ENCODE measurements around the gene SLC39A11.
"Not testable (repeated sequence)": the region's sequence is repeated elsewhere in the genome, so short reads cannot be mapped to it uniquely, and the experiment has no call there.

SLC39A11 gene

DNA sequence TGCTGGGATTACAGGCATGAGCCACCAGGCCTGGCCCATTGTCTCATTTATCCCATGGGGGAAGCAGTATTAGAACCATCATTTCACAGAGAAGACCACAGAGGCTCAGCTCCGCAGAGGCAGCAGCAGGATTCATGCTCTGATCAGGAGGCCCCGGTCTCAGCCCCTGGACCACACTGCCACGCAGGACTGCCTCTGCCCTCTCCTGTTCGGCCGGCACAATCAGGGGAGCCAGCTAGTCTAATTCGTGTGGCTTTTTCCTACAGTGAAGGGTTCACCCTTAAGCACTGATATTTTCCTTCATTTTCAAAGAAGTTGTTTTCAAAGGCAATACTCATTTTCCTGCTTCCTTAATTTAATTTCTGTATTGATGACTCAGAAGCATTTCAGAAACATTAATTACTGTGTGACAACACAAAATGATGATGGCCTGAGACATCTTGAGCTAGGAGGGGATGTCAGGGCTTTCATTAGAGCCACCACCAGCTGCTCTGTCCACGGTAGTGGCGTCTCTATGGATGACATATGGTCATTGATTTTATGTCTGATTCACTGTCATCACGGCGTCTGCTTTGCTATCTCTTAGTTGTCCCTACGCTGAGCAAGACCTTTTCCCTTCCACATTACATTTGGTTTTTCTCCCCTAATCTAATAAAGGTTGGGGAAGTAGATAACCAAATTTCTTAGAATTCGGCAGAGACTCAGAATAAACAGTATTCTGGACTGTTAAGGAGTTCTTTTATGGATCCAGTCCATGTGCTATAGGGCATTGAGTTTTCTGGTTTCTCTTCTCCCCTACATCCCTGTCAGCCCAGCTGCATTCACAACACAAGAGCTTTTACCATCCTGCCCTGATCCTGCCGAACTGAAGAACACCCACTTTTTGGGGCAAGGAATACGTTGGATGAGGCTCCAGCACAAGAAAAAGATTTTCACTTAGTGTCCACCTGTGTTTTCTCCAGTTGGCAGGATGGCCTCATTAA is 314.0 kb downstream of the SLC39A11 start:
- TF ChIP-seq, protein P1, sequence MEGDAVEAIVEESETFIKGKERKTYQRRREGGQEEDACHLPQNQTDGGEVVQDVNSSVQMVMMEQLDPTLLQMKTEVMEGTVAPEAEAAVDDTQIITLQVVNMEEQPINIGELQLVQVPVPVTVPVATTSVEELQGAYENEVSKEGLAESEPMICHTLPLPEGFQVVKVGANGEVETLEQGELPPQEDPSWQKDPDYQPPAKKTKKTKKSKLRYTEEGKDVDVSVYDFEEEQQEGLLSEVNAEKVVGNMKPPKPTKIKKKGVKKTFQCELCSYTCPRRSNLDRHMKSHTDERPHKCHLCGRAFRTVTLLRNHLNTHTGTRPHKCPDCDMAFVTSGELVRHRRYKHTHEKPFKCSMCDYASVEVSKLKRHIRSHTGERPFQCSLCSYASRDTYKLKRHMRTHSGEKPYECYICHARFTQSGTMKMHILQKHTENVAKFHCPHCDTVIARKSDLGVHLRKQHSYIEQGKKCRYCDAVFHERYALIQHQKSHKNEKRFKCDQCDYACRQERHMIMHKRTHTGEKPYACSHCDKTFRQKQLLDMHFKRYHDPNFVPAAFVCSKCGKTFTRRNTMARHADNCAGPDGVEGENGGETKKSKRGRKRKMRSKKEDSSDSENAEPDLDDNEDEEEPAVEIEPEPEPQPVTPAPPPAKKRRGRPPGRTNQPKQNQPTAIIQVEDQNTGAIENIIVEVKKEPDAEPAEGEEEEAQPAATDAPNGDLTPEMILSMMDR (IDR thresholded peaks at IDR 0.05; ENCODE audit: low read depth, low read length), result no peak
- no peak for TF ChIP-seq EZH2phosphoT487 (IDR thresholded peaks at IDR 0.05; ENCODE audit: low read depth)
- Histone ChIP-seq H3K27ac (ENCODE audit: low read length) (no peak overlapping the region), H3K9ac (ENCODE audit: low read length) (no peak overlapping the region), H3K79me2 (ENCODE audit: low read length) (no peaks in the 10 kb centered on the region), H3K9me3 (ENCODE audit: insufficient read depth, low read length) (no peaks in the 10 kb centered on the region), H3K36me3 (replicated peaks; ENCODE audit: low read depth, low read length) (no peaks in the 10 kb centered on the region), H3K4me2 (ENCODE audit: low read length) (no peak overlapping the region), H2AFZ (ENCODE audit: low read depth, low read length) (no peak overlapping the region), H3K4me1 (ENCODE audit: low read length) (no peaks in the 10 kb centered on the region), H4K20me1 (ENCODE audit: insufficient read depth, low read length) (no peaks in the 10 kb centered on the region), H3K4me3 (ENCODE audit: low read length) (no peak overlapping the region), H3K27me3 (ENCODE audit: low read depth, low read length) (no peaks in the 10 kb centered on the region)

DNA sequence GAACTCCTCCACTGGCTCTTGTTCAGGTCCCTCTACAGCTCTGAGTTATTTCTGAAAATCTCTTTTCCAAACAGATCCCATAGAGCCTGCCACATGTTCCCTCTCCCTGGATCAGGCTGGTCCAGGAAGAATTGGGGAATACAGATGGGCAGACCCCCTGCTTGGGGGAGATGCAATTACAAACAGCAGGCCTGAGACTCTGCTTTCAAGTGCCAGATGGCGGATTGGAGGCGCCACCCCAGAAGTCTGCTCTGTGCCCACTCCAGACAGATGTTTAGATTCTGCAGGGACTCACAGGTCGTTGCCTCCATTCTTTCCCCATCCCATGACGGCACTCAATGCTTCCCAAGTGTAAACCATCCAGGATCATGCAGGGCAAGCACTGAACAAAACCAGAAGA is 316.6 kb downstream of the SLC39A11 start:
- Histone ChIP-seq H3K27ac (ENCODE audit: low read length) (no peak overlapping the region), H2AFZ (ENCODE audit: low read depth, low read length) (no peak overlapping the region), H3K4me2 (ENCODE audit: low read length) (no peak overlapping the region), H3K9ac (ENCODE audit: low read length) (no peak overlapping the region), H3K79me2 (ENCODE audit: low read length) (no peaks in the 10 kb centered on the region), H3K36me3 (replicated peaks; ENCODE audit: low read depth, low read length) (no peaks in the 10 kb centered on the region), H3K4me3 (ENCODE audit: low read length) (no peak overlapping the region), H3K4me1 (ENCODE audit: low read length) (no peaks in the 10 kb centered on the region), H4K20me1 (ENCODE audit: insufficient read depth, low read length) (no peaks in the 10 kb centered on the region), H3K9me3 (ENCODE audit: insufficient read depth, low read length) (no peaks in the 10 kb centered on the region), H3K27me3 (ENCODE audit: low read depth, low read length) (no peaks in the 10 kb centered on the region)
- TF ChIP-seq, protein P1 (IDR thresholded peaks at IDR 0.05; ENCODE audit: low read depth, low read length), result no peak
- TF ChIP-seq EZH2phosphoT487 (IDR thresholded peaks at IDR 0.05; ENCODE audit: low read depth), result no peak

DNA sequence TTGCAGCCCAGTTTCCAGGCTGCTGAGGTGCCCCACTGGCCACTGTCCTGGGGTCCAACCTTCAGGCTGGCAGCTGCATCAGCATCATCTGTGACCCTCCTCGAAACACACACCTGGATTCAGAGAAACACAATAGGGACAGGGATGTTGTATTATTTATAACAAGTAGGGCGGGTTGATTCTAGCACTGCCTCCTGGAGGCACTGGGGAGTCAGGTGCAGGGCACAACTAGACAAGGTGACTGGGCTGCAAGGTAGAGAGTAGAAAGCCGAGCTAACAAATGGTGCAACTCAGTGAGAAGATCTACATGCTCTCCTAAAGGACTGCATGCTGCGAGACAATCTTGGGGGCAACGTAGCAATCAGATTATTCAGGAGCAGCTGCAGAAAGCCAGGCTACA is 317.3 kb downstream of the SLC39A11 start:
- H3K27ac ChIP-seq (ENCODE audit: low read length), result no peak overlapping the region
- no peak overlapping the region for H3K4me3 ChIP-seq (ENCODE audit: low read length)
- TF ChIP-seq, protein P1 (IDR thresholded peaks at IDR 0.05; ENCODE audit: low read depth, low read length), result no peak
- no peak for TF ChIP-seq EZH2phosphoT487 (IDR thresholded peaks at IDR 0.05; ENCODE audit: low read depth)
- H3K4me1 ChIP-seq (ENCODE audit: low read length), result no peaks in the 10 kb centered on the region
- H4K20me1 ChIP-seq (ENCODE audit: insufficient read depth, low read length), result no peaks in the 10 kb centered on the region
- no peaks in the 10 kb centered on the region for H3K79me2 ChIP-seq (ENCODE audit: low read length)
- H3K4me2 ChIP-seq (ENCODE audit: low read length), result no peak overlapping the region
- no peaks in the 10 kb centered on the region for H3K36me3 ChIP-seq (replicated peaks; ENCODE audit: low read depth, low read length)
- H3K9ac ChIP-seq (ENCODE audit: low read length), result no peak overlapping the region
- H3K9me3 ChIP-seq (ENCODE audit: insufficient read depth, low read length), result no peaks in the 10 kb centered on the region
- H2AFZ ChIP-seq (ENCODE audit: low read depth, low read length), result no peak overlapping the region
- no peaks in the 10 kb centered on the region for H3K27me3 ChIP-seq (ENCODE audit: low read depth, low read length)

DNA sequence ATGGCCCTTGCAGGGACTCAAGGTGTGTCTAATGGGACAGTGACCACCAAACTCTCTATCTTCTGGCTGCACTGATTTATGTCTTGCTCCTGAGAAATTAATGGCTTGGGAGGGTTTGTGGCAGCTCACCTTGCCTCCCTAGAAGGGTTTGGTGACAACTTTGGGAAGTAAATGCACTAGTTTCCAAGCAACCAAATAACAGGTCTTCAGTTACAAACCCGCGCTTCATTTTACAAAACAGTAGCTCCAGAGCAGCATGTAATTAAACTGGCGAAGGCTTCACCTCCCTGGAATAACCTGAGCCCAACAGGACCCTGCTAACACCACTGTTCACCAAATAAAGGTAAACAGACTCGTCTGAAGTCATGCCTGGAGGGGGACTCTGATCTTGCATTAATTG is 318.3 kb downstream of the SLC39A11 start:
- TF ChIP-seq, protein P1 (IDR thresholded peaks at IDR 0.05; ENCODE audit: low read depth, low read length), result no peak
- TF ChIP-seq EZH2phosphoT487 (IDR thresholded peaks at IDR 0.05; ENCODE audit: low read depth), result no peak
- H3K27me3 ChIP-seq (ENCODE audit: low read depth, low read length), result no peaks in the 10 kb centered on the region
- no peaks in the 10 kb centered on the region for H3K4me1 ChIP-seq (ENCODE audit: low read length)
- H3K4me3 ChIP-seq (ENCODE audit: low read length), result no peak overlapping the region
- no peak overlapping the region for H2AFZ ChIP-seq (ENCODE audit: low read depth, low read length)
- H3K27ac ChIP-seq (ENCODE audit: low read length), result no peak overlapping the region
- H3K36me3 ChIP-seq (replicated peaks; ENCODE audit: low read depth, low read length), result no peaks in the 10 kb centered on the region
- no peaks in the 10 kb centered on the region for H4K20me1 ChIP-seq (ENCODE audit: insufficient read depth, low read length)
- H3K9me3 ChIP-seq (ENCODE audit: insufficient read depth, low read length), result no peaks in the 10 kb centered on the region
- no peak overlapping the region for H3K9ac ChIP-seq (ENCODE audit: low read length)
- H3K79me2 ChIP-seq (ENCODE audit: low read length), result no peaks in the 10 kb centered on the region
- H3K4me2 ChIP-seq (ENCODE audit: low read length), result no peak overlapping the region

DNA sequence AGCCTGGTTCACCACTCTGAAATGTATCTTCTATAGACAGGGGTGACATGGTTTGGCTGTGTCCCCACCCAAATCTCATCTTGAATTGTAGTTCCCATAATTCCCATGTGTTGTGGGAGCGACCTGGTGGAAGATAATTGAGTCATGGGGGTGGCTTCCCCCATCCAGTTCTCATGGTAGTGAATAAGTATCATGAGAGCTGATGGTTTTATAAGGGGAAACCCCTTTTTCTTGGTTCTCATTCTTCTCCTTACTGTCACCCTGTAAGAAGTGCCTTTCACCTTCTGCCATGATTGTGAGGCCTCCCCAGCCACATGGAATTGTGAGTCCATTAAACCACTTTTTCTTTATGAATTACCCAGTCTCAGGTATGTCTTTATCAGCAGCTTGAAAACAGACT is 319.3 kb downstream of the SLC39A11 start:
- H3K36me3 ChIP-seq (replicated peaks; ENCODE audit: low read depth, low read length); H3K9me3 ChIP-seq (ENCODE audit: insufficient read depth, low read length); H3K79me2 ChIP-seq (ENCODE audit: low read length); H3K4me1 ChIP-seq (ENCODE audit: low read length); H3K9ac ChIP-seq (ENCODE audit: low read length); H3K27me3 ChIP-seq (ENCODE audit: low read depth, low read length); H3K27ac ChIP-seq (ENCODE audit: low read length); H2AFZ ChIP-seq (ENCODE audit: low read depth, low read length); H3K4me3 ChIP-seq (ENCODE audit: low read length); H4K20me1 ChIP-seq (ENCODE audit: insufficient read depth, low read length); H3K4me2 ChIP-seq (ENCODE audit: low read length): not testable (repeated sequence)

Measured in OCI-LY3 (cell line).